OCI-M2 (cell line): ENCODE results near the gene ABHD15.

Source experiments
- DNase-seq: peaks from one replicate; lab custom pipeline; 2025; ENCODE audit not compliant: unreplicated experiment; lab: John Stamatoyannopoulos, UW

ABHD15 gene

GRCh38 chr17:29566473-29567303 is at the start of gene ABHD15:
Gene ABHD15 (minus strand): TSS chr17:29567037. CDS start chr17:29566966, 71 bp downstream.
- DNase-seq: no peak

DNA sequence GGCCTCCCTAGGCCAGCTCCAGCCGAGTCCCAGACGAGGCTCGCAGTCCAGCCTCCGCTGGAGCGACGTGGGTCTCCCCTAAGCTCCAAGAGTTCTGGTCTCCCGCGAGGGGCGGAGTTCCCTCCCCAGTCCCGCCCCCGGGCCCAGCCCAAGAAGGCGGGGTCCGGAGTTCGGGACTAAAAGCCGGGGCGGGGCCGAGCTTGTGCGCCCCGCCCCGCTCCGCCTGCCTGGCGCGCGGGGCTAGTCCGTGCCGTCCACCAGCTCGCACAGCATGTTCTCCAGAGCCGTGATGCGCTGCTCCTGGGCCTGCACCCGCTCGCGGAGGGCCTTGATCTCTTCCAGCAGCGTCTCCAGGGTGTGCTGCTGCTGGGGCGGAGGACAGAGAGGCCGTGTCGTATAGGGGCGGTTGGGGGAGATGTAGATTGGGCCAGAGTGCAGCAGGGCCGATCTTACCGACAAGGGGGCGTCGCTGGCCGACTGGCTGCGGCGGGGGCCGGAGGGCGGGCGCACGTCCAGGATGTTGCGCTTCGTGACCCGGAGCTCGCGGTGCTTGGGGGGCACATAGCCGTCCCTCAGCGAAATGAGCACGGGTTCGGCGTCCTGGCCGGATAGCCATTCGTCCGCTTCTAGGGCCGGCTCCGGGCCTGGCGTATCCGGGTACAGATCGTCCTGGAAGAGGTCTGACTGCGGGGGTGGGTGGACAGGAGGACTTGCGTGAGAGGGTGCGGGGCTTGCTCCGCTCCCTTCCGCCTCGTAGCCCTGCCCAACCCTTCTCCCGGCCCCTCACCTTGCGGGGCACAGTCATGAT is 48.9 kb upstream of the ABHD15 start:
- DNase-seq: peak; percentile 60

GRCh38 chr17:29615048-29615385 is 48.2 kb upstream of the ABHD15 start:
- DNase-seq: no peak

GRCh38 chr17:29614349-29615047 is 47.7 kb upstream of the ABHD15 start:
- no peak for DNase-seq

DNA sequence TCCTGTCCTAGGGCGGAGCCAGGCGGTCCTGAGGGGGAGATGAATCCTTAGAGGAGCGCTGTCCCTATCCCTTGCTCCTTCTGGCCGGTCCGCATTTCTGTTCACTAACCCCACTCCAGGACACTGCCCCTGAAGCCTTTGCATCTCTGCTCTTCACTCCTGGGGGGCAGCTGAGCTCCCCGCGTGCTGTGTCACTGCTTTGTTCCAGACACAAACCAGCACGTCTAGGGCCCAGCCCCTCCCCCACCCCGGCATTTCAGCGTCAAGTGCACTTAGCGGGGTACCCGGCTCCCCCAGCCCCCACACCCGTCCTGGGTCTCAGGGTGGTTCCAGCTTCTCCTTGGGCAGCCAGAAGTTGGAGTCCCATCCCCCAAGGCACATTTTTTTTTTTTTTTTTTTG is 47.0 kb upstream of the ABHD15 start:
- no peak for DNase-seq

GRCh38 chr17:29613352-29613837 is 46.6 kb upstream of the ABHD15 start:
- DNase-seq: no peak

- DNase-seq: no peak
These were observed 45.8 kb upstream of the ABHD15 start for GRCh38 chr17:29612404-29613280.

GRCh38 chr17:29612094-29612403 is 45.2 kb upstream of the ABHD15 start:
- DNase-seq: no peak

- no peak for DNase-seq
These were observed 44.7 kb upstream of the ABHD15 start for GRCh38 chr17:29611351-29612093.

DNA sequence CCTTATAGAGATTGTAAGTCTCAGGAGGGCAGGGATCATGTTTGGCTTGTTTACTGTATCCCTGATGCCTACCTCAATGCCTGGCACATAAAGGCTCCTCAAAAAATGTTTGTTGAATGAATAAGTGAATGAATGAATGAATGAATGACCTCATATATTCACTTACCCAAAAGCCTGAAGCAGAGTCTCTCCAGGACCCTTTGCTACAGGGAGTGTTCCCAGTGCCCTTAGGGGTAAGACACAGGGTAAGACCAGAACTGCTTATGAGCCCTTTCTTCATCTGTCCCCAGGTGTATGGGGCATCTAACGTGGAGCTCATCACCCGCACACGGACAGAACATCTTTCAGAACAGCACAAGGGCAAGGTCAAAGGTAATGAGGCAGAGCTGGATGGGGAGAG is 43.6 kb upstream of the ABHD15 start:
- DNase-seq: no peak

- DNase-seq: no peak
These were observed 42.1 kb upstream of the ABHD15 start for GRCh38 chr17:29608986-29609385.

GRCh38 chr17:29607557-29608195 is 40.8 kb upstream of the ABHD15 start:
- no peak for DNase-seq

DNA sequence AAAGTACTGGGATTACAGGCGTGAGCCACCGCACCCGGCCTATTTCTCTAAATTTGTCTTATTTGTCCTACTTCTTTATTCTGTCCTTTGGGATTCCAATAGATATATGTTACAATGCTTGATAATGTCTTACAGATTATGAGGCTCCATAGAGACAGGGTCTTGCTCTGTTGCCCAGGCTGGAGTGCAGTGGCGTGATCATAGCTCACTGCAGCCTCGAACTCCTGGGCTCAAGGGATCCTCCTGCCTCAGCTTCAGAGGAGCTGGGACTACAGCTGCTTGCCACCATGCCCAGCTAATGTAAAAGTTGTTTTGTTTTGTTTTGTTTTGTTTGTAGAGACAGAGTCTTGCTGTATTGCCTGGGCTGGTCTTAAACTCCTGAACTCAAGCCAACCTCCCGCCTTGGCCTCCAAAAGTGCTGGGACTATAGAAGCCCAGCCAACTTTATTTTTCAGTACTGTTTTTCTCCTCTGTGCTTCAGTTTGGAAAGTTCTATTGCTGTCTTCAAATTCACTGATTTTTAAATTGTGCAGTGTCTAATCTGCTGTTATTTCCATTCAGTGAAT is 36.4 kb upstream of the ABHD15 start:
- DNase-seq: no peak

GRCh38 chr17:29597361-29598172 is 30.7 kb upstream of the ABHD15 start:
- no peak for DNase-seq

DNA sequence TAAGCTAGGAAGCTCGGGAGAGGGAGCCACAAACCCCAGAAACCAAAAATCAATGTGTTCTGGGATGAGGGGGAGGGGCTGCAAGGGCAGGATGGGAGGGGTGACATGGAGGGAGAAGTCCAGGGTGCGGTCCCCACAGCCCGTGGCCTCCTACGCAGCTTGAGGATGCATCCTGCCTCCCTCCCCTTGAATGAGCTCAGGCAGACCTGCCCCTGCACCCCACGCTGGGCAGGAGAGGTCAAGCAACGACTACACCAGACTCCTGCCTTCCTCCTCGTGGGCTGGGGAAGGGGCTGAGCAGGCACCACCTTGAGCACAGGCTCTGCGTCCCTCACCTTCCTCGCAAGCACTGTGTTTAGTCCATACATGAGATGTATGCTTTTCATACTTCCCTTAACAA is 30.0 kb upstream of the ABHD15 start:
- no peak for DNase-seq

DNA sequence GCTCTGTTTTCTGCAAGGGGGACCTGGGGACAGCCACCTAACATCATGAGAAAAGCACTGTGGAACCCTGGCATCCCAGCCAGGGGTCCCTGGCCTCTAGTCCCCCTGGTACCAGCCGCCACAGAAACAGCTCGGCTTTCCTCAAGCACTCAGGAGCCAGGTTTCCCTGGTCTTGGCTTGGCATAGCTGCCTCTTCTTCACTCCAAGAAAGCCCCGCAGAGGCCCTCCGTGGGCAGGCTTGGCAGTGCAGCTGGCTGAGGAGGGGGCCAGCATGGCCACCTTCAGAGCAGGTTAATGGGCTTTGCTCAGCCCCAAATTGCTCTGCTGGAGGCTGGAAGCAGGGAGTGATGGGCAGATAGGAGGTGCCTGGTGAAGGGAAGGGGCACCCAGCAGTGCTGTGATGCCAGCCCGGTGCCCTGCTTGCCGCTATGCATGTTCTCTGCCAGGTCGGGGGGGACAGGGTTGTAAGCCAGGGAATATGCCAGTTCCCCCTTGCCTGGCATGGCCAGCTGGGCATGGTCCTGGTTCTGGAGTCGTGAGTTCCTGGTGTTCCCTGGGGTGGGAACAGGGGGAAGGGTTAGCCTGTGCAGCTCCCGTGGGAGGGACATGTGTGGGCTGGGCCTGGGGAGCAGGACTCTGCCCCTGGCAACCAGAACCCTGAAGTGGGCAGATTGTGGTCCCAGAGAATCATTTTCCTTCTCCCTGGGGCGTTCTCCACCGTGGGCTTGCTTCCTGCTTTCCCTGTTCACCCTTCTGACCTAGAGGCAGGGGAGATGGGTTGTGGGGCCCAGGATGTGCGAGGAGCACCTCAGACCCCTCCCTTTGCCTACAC is 29.3 kb upstream of the ABHD15 start:
- no peak for DNase-seq

DNA sequence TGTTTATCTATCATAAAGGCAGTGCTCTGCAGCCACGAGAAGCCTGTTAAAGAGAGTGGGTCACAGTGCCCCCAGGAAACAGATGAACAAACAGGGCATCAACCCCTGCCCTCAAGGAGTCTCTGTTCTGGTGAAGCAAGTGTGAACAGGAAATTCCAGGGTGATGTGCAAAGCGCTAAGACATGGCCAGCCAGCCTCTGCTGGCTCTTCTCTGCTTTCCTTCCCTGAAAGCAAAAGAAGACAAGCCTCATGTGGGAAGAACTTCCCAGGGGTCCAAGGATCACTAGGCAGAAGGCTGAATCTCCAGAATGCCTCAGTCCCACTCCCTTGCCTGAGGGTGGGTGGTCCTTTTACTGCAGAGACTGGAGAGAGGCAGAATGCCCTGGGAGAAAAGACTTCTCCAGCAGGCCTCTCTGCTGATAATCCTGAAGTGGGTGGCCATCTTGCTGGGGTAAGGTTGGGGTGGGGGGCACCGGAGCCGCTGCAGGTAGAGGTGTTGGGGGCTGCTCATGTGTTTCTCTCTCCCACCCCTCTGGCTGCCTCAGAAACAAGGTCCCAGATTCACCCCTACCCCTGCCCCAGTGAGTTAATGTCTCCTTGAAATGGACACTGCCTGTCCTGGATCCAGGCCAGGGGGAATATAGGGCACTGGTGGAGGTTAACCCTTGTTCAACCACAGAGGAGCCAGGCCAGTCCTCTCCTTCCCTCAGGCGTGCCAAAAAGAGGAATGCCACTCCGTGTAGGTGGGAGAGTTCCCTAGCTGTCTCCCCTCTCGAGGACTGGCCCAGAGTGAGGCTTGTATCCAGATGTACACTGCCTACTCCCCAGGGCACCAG is 28.5 kb upstream of the ABHD15 start:
- no peak for DNase-seq
